Duodenal mucosa (tissue), 2 donors: ENCODE data around the gene ATP5ME.

ENCODE experiments used
- H3K27ac ChIP-seq: one replicate; pipeline ENCODE4 v1.7.0; 2013; ENCODE audit warnings: low read depth, low read length
- H3K27me3 ChIP-seq, 2 donors: one replicate each; pipeline ENCODE4 v1.7.0; 2013; ENCODE audit warnings: low read length in 2 of 2, control low read depth in 1 of 2; ENCODE audit not compliant: insufficient read depth in 2 of 2, control insufficient read depth in 1 of 2
- H3K36me3 ChIP-seq, 2 donors: one replicate each; pipeline ENCODE4 v1.7.0; 2013; ENCODE audit warnings: low read length in 2 of 2, control low read depth in 1 of 2; ENCODE audit not compliant: insufficient read depth in 2 of 2, control insufficient read depth in 1 of 2
- H3K4me1 ChIP-seq, 2 donors: one replicate each; pipeline ENCODE4 v1.7.0; 2013; ENCODE audit warnings: low read length in 2 of 2, control low read depth in 1 of 2; ENCODE audit not compliant: insufficient read depth in 2 of 2, control insufficient read depth in 1 of 2
- H3K4me3 ChIP-seq, 2 donors: one replicate each; pipeline ENCODE4 v1.7.0; 2013; ENCODE audit warnings: low read length in 2 of 2, low read depth in 1 of 2
- H3K9ac ChIP-seq, 2 donors: one replicate each; pipeline ENCODE4 v1.7.0; 2013; ENCODE audit warnings: low read length in 2 of 2, low read depth in 1 of 2
- H3K9me3 ChIP-seq, 2 donors: one replicate each; pipeline ENCODE4 v1.7.0; 2013; ENCODE audit warnings: low read length in 2 of 2, control low read depth in 1 of 2; ENCODE audit not compliant: control insufficient read depth in 1 of 2

The ATP5ME gene

DNA sequence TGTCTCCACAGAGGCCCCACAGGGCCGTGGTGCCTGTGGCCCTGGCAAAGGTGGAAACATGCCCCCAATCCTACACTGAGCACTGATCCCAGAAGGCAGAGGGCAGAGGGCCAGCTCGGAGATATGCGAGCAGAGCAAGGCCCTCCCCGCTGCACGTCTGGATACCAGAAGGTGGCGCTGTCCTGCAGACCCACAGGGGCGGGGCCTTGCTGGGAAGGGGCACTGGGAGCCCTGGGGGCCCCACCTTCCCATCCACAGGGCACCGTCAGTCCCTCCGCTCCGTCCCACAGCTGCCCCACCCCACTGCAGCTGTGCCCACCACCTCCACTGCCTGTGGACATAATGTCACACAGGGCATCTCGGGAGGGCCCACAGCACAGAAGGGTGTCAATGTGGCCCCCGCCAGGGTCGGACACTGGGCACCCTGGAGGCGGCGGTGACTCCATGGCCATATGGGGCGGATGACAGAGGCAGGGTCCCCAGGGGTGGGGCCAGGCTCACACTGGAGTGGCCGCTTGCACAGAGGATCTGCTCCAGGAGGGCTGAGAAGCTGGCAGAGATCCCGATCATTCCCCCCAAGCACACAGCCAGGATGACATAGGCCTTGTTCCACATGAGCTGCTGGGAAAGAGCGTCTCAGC lies 10.0 kb upstream of the ATP5ME start:
- Histone ChIP-seq H3K4me1 (peaks cover 50 to 61% of the 10 kb centered on the region in 2 donors), H3K27me3 (no peaks in the 10 kb centered on the region), H3K27ac (no peak overlapping the region), H3K4me3 (no peak overlapping the region), H3K36me3 (no peaks in the 10 kb centered on the region), H3K9ac (no peak overlapping the region), H3K9me3 (no peaks in the 10 kb centered on the region)

- no peak overlapping the region for H3K4me3 ChIP-seq
- H3K27me3 ChIP-seq = no peaks in the 10 kb centered on the region
- no peak overlapping the region for H3K9ac ChIP-seq
- no peaks in the 10 kb centered on the region for H3K36me3 ChIP-seq
- H3K4me1 ChIP-seq = peaks cover 53 to 61% of the 10 kb centered on the region in 2 donors
- no peaks in the 10 kb centered on the region for H3K9me3 ChIP-seq
- no peak overlapping the region for H3K27ac ChIP-seq
These were observed 9.3 kb upstream of the ATP5ME start for GRCh38 chr4:683247-683897.

DNA sequence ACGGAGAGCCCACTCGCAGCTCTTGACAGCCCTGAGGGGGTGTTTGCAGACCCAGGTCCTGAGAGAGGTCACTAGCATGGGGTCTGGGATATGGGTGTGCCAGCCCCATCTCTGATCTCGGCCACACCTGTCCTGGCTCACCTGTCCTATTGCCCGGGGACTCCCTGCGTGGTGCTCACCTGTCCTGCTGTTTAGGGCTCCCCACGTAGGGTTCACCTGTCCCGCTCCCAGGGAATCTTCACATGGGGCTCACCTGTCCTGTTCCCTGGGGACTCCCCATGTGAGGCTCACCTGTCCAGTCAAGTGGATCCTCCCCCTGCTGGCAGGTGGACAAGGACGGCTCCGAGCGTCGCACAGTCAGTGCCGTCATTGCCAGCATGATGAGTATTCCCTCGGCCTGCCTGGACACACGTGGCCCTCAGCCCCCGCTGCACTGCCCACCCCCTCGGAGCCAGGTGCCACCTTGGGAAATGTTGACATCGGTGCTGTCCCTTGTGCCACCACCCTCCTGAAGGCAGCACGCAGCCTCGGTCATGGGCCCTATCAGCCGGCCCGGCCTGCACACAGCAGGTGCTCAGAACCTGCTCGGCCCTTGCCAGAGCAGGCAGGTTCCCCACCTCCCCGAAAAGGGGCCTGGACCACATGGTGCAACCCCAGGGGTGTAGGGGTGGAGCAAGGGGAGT lies 8.6 kb upstream of the ATP5ME start:
- Histone ChIP-seq H3K27me3 (no peaks in the 10 kb centered on the region), H3K36me3 (no peaks in the 10 kb centered on the region), H3K4me1 (peaks cover 53 to 61% of the 10 kb centered on the region in 2 donors), H3K27ac (no peak overlapping the region), H3K9me3 (no peaks in the 10 kb centered on the region), H3K4me3 (peak overlapping the region in 1 of 2 donors; percentile 48), H3K9ac (peak overlapping the region; percentile 12 to 54)

GRCh38 chr4:681736-682451 lies 7.8 kb upstream of the ATP5ME start:
- Histone ChIP-seq H3K9me3 (no peaks in the 10 kb centered on the region), H3K27me3 (no peaks in the 10 kb centered on the region), H3K27ac (no peak overlapping the region), H3K4me1 (peaks cover 54 to 58% of the 10 kb centered on the region in 2 donors), H3K4me3 (peak overlapping the region in 1 of 2 donors; percentile 48), H3K9ac (peak overlapping the region; percentile 12 to 54), H3K36me3 (no peaks in the 10 kb centered on the region)

DNA sequence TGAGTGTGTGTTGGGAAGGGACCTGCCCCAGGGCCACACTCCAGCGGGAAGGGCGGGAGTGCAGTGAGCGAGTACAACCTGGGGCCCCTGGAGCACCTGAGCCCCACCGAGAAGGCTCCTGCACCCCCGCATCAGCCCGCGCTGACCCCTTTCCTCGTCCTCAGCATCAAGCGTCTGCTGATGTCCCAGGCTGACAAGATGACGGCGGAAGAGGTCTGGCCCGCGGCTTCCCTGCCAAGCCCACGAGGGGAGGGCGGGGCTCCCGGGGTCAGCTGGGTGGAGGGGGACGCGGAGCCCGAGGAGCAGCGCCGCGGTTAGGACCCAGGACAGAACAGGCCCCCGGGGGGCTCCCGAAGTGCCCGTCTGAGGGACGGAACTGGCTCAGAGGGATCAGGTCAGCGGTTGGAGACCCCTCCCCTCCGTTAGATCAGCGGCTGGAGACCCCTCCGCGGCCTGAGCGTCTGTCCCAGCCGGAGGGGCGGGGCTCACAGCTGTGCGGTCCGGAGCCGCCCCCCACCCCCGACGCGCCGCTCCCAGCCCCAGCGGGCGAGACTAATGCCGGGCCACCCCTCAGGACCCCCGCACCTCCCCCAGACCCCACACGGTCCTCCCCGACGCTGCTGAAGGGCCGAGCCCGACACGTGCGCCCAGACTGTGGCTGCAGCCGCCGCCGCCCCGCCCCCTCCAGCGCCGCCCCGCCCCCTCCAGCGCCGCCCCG lies 7.0 kb upstream of the ATP5ME start:
- H3K9ac ChIP-seq = no peak overlapping the region
- no peaks in the 10 kb centered on the region for H3K9me3 ChIP-seq
- H3K4me3 ChIP-seq = peak overlapping the region; percentile 43 to 58
- H3K27ac ChIP-seq = no peak overlapping the region
- peaks cover 52 to 60% of the 10 kb centered on the region in 2 donors for H3K4me1 ChIP-seq
- H3K27me3 ChIP-seq = no peaks in the 10 kb centered on the region
- H3K36me3 ChIP-seq = no peaks in the 10 kb centered on the region

DNA sequence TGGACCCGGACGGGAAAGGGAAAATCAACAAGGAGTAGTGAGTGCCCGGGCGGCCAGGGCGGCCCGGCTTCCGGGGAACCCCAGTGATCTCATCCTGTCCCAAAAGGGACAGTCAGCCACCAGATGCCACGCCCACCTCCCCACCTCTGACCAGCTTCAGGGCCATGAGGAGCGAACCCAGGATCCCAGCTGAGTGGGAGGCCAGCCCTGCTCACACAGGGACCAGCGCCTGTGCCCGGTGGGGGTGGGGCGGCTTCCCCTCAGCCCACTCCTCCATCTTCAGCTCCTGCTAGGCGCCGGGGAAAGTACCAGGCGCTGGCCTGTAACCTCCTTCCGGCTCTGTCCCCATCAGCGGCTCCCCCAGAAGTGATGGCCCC lies 6.5 kb upstream of the ATP5ME start:
- Histone ChIP-seq H3K36me3 (no peaks in the 10 kb centered on the region), H3K27ac (no peak overlapping the region), H3K27me3 (no peaks in the 10 kb centered on the region), H3K4me3 (peak overlapping the region; percentile 43 to 58), H3K9ac (no peak overlapping the region), H3K9me3 (no peaks in the 10 kb centered on the region), H3K4me1 (peaks cover 56 to 65% of the 10 kb centered on the region in 2 donors)

DNA sequence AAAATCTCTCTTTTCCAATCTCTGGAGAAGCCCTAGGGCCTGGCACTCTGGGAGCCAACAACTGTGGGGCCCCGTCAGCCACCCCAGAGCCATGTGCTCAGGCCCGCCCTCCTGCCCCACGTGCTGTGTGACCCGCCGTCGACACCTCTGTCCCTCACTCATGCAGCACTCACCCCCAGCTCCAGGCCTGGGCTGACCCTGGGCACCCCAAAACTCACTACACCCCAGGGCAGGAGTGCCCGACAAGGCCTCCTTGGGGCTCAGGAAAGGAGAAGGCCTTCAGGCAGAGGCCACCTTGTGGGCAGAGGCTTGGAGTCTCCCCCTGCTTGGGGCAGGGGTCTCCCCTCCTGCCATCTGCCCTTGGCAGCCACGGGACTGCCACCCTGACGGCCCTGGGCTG lies 6.0 kb upstream of the ATP5ME start:
- H3K9me3 ChIP-seq = no peaks in the 10 kb centered on the region
- no peaks in the 10 kb centered on the region for H3K36me3 ChIP-seq
- no peaks in the 10 kb centered on the region for H3K27me3 ChIP-seq
- H3K27ac ChIP-seq = no peak overlapping the region
- H3K9ac ChIP-seq = no peak overlapping the region
- peaks cover 61 to 69% of the 10 kb centered on the region in 2 donors for H3K4me1 ChIP-seq
- H3K4me3 ChIP-seq = no peak overlapping the region

- Histone ChIP-seq H3K36me3 (no peaks in the 10 kb centered on the region), H3K27ac (no peak overlapping the region), H3K9me3 (no peaks in the 10 kb centered on the region), H3K4me3 (no peak overlapping the region), H3K9ac (no peak overlapping the region), H3K4me1 (peaks cover 62 to 73% of the 10 kb centered on the region in 2 donors), H3K27me3 (no peaks in the 10 kb centered on the region)
These were observed 5.6 kb upstream of the ATP5ME start for GRCh38 chr4:679629-680028.

DNA sequence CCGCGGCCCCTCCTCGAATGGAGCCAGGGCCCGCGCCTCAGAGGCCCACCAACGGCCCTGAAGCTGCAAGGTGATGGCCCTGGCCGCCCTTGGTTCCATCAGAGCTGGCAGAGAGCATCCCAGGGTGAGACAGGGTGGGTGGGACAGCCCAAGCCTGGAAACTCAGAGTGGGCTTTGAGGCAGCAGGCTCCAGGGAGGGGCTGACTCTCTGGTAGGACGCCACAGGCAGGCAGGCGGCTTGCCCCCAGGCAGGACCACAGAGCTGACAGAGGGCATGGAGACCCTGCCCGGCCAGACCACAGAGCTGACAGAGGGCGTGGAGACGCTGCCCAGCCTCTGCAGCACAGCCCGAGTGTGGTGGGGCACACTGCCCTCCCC lies 5.0 kb upstream of the ATP5ME start:
- Histone ChIP-seq H3K27ac (no peak overlapping the region), H3K4me3 (no peak overlapping the region), H3K9ac (no peak overlapping the region), H3K4me1 (peaks cover 61 to 70% of the 10 kb centered on the region in 2 donors), H3K36me3 (no peaks in the 10 kb centered on the region), H3K27me3 (no peaks in the 10 kb centered on the region), H3K9me3 (no peaks in the 10 kb centered on the region)
